ENCODE data around the gene SYNGR1.

GRCh38 chr22:39396797-39397195, 47.0 kb downstream of the SYNGR1 start:
- TF ChIP-seq POLR2A (IDR thresholded peaks at IDR 0.05) (no peak), CTCF (IDR thresholded peaks at IDR 0.05) (no peak)

Data from thyroid gland (tissue), 4 donors.